ENCODE measurements around the gene SCAI. TPM values are rescaled to one million over a fixed set of nuclear protein-coding genes. Genes with fewer than 3 reads are reported as not detected.

The SCAI gene
- total and polyA plus RNA-seq, 9 of the 15 experiments (the other 6 are each of a cell fraction or from before 2014, with no cell fraction given): 0.70 to 12.4 (median 4.2) TPM

- no peak overlapping the region for H3K4me3 ChIP-seq
- 85% methylated on average over 1 of the region's 1 CpG for WGBS (ENCODE audit: insufficient coverage, low coverage, missing lambda C conversion rate)
- ChIA-PET POLR2A (interaction anchor here (1.1 kb wide), 1 partner anchor 9 kb away, joined by 3 read pairs; no protein-coding TSS in a partner anchor), CTCF (ENCODE audit: low intra/inter-chr PET ratio) (no interaction called here)
- no peaks in the 10 kb centered on the region for H4K20me1 ChIP-seq (replicated peaks; ENCODE audit: control insufficient read depth, insufficient read depth, low read length)
- no peak for ATAC-seq
- peaks cover 26% of the 10 kb centered on the region for H3K36me3 ChIP-seq (ENCODE audit: control insufficient read depth, insufficient read depth, low read length)
- no peak for DNase-seq (ENCODE audit: extremely low read depth in 1 of 4, low spot score in 3 of 4)
- intact Hi-C loops (cut with micrococcal nuclease) (no loop called here), in situ Hi-C loops (cut with MboI) (no loop called here)
- H3K4me1 ChIP-seq (replicated peaks in 1 of 2; ENCODE audit: control insufficient read depth in 2 of 2, insufficient read depth in 2 of 2, low read length in 2 of 2): no peaks in the 10 kb centered on the region
- no peaks in the 10 kb centered on the region for H3K9me1 ChIP-seq (ENCODE audit: control insufficient read depth, insufficient read depth, low read length)
- H2AFZ ChIP-seq (ENCODE audit: low read depth, low read length): no peak overlapping the region
- H3K27me3 ChIP-seq (ENCODE audit: control insufficient read depth in 2 of 2, insufficient read depth in 2 of 2, low read length in 2 of 2): no peaks in the 10 kb centered on the region
- H3K9me3 ChIP-seq (replicated peaks; ENCODE audit: control insufficient read depth, insufficient read depth, low read depth, low read length): no peaks in the 10 kb centered on the region
- no TSS peak for BruUV-seq (replicated peaks)
- no peak for FAIRE-seq
- no peak overlapping the region for H3K27ac ChIP-seq (ENCODE audit: extremely low read depth, low read depth, low read length)
- H3K4me2 ChIP-seq (ENCODE audit: insufficient read depth, low read length): no peak overlapping the region
- no peak overlapping the region for H3K9ac ChIP-seq (ENCODE audit: insufficient read depth in 1 of 2, low read depth in 2 of 2, low read length in 2 of 2)
- H3K79me2 ChIP-seq (ENCODE audit: control insufficient read depth, insufficient read depth, low read length): no peaks in the 10 kb centered on the region
- TF ChIP-seq ZNF696 (CRISPR knock-in tag; conservative IDR thresholded peaks at IDR 0.05) (no peak), RHOXF2B (CRISPR knock-in tag; conservative IDR thresholded peaks at IDR 0.05) (no peak), SIRT6 (IDR thresholded peaks at IDR 0.05; ENCODE audit: low read depth, low read length) (no peak), ARHGAP35 (IDR thresholded peaks at IDR 0.05; ENCODE audit: partially characterized antibody) (no peak), FOXK1 (CRISPR knock-in tag; IDR thresholded peaks at IDR 0.05; ENCODE audit: borderline replicate concordance) (no peak), SIN3B (IDR thresholded peaks at IDR 0.05; ENCODE audit: low read depth) (no peak), MXD1 (CRISPR knock-in tag; IDR thresholded peaks at IDR 0.05; ENCODE audit: borderline replicate concordance, poor library complexity, severe bottlenecking) (no peak), MGA (IDR thresholded peaks at IDR 0.05) (no peak)
Observed at GRCh38 chr9:125024917-125025316, 118.4 kb downstream of the SCAI start.

All from K562 (cell line).